ENCODE data around the gene MCF2L.
A peak's percentile ranks its signal among the peaks of the same experiment; 100 is the strongest.
"Not testable (repeated sequence)": the region's sequence is repeated elsewhere in the genome, so short reads cannot be mapped to it uniquely, and the experiment has no call there.

MCF2L gene

GRCh38 chr13:113018676-113019465, 49.9 kb downstream of the MCF2L start:
- DNase-seq = no peak

DNA sequence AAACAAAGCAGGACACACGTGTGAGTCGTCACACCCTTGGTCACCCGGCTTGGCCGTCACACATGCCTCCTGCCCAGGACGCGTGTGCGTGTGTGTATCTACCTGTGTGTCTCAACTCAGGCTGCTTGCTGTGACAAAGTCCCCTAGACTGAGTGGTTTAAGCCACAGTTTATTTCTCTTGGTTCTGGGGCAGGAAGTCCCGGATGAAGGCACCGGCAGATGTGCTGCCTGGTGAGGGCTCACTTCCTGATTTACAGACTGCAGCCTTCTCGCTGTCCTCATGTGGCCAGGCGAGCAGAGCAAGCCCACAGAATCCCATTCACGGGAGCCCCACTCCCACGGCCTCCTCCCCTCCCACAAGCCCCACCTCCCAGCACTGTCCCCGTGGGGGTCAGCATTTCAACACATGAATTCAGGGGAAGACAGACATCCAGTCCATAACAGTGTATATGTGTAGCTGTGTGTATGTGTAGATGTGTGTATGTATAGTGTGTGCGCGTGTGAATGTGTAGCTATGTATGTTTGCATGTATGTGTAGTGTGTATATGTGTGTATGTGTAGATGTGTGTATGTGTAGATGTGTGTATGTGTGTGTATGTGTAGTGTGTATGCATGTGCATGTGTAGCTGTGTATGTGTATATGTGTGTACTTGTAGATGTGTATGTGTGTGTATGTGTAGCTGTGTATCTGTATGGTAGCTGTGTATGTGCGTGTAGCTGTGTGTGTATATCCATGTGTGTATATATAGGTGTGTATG, 51.5 kb downstream of the MCF2L start:
- no peak for DNase-seq

DNA sequence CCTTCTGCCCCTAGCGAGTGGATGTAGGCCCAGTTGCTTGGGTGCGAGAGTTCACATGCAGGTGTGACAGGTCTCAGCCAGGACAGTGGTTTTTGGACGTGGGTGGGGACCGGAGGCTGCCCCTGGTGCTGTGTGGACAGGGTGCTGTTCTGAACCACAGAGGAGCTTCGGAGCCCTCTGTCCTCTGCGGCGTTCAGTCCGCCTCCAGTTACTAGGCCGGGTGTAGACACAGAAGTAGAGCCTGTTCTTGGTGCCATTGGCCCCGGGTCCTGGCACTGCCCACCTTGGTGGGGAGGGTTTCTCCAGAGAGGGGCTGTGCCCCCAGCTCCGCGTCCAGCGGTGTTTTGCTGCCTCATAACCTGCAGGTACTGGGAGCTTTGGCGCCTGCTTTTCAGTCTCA, 52.4 kb downstream of the MCF2L start:
- no peak for DNase-seq

DNA sequence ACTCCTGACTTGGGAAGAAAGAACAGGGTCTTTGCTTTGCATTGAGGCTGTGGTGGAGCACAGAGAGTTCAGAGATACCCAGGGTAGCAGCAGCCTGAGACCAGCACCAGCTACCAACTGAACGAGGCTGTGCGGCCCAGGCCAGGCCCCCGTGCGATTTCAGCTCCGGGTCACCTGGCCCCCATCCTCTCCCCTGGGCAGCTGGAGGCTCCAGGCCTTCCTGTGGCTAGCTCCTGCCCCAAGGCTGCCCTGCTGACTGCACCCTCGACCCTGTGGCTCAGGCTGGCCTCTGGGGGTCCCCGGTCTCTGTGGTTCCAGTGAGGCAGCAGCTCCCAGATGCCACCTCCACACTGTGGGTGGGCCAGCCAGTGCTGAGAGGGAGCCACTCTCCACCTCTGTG, 52.8 kb downstream of the MCF2L start:
- DNase-seq = no peak

- no peak for DNase-seq
These were observed 53.4 kb downstream of the MCF2L start for GRCh38 chr13:113022391-113022744.

DNA sequence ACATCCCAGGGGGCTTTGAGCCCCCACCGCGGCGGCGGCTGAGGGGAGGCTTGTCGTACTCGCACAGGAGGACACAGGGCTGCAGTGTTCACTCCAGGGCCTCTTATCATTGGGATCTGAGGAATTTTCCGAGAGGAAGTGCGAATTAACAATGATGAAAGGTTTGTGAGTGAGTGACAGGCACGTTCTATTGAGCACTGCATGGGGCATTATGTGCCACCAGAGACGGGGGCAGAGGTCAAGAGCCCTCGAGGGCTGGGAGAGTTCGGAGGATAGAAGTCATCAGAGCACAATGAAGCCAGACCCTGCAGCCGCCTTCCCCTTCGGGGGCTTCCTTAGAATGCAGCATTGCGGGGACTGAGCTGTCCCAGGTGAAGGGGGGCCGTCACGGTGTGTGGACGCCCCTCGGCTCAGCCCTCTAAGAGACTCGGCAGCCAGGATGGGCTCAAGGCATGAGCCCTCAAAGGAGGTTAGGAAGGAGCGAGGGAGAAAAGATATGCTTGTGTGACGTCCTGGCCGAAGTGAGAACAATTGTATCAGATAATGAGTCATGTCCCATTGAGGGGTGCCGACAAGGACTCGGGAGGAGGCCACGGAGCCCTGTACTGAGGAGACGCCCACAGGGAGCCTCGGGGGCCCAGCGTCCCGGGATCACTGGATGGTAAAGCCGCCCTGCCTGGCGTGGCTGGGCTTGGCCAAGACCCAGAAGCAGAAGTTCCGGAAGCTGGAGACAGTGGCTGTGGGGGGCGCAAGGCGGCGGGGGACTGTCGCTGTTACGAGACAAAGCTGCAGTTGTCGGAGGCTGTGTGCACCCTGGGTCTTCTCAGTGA, 53.9 kb downstream of the MCF2L start:
- DNase-seq = no peak

DNA sequence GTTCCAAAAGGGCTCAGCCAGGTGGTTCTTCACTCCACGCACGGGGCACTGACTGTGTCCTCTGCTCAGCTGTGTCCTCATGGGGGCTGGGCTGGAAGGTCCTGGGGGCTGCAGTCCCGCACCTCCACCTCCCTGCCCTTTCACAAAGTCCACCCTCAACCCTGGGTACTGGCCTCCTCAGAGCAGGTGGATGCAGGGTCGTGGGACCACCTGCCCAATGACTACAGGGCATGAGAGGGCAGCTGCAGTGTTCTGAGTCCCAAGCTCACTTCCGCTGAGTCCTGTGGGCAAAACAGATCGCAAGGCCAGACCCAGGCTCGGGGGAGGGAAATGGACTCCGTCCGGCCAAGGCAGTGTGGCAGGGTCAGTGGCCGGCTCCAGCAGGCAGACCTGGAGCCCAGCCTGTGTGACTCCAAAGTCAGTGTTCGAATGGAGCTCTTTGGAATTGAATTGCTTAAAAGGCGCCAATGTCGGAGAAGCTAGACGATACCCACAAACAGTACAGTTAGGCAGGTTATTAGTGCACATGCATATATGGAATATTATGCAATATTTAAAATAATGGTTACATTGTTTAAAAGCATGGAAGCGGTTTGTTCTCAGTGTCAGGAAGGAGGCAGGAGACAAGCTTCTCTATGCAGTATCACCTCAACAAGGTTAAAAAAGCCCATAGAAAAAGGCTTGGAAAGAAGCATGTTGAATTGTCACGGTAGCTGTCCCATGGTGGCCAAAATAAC, 54.8 kb downstream of the MCF2L start:
- DNase-seq = no peak

- no peak for DNase-seq
These were observed 55.5 kb downstream of the MCF2L start for GRCh38 chr13:113024466-113024865.

GRCh38 chr13:113026391-113026910, 57.4 kb downstream of the MCF2L start:
- no peak for DNase-seq

DNA sequence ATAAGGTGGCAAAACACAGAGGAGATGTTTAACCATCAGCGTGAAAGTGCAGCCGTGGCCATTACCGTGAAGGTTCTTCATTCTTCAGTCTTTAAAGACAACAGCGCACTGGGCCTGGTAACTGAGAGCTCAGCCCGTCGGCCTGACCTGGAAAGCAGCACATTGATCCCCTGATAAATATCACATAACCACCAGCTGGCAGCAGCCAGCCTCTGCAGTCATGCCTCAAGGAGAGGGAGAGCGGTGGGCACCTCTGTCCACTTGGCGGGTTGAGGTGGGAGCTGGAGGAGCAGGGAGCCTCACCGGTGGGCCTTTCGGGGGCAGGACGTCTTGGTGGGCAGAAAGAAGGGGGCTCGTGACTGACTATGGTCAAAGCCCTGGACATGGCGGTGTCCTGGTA, 58.1 kb downstream of the MCF2L start:
- no peak for DNase-seq

- no peak for DNase-seq
These were observed 58.6 kb downstream of the MCF2L start for GRCh38 chr13:113027566-113027965.

GRCh38 chr13:113028336-113029060, 59.5 kb downstream of the MCF2L start:
- DNase-seq = no peak

DNA sequence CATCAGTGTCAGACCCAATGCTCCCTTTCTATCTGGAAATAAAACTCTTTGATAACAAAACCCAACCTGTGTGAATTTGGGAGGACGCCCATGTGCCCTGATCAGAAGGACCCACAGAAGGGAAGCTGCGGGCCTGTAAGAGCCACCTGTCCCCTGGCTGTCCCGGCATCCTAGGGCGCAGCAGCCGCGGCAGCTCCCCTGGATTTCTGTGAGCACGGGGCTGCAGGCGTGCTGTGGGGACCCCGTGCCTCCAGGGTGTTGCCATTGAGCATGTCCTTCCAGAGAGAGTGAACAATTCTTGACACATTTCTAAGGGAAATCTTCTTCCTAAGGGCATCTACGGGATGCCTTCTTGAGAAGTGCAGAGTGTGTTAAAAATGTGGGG, 60.0 kb downstream of the MCF2L start:
- no peak for DNase-seq

DNA sequence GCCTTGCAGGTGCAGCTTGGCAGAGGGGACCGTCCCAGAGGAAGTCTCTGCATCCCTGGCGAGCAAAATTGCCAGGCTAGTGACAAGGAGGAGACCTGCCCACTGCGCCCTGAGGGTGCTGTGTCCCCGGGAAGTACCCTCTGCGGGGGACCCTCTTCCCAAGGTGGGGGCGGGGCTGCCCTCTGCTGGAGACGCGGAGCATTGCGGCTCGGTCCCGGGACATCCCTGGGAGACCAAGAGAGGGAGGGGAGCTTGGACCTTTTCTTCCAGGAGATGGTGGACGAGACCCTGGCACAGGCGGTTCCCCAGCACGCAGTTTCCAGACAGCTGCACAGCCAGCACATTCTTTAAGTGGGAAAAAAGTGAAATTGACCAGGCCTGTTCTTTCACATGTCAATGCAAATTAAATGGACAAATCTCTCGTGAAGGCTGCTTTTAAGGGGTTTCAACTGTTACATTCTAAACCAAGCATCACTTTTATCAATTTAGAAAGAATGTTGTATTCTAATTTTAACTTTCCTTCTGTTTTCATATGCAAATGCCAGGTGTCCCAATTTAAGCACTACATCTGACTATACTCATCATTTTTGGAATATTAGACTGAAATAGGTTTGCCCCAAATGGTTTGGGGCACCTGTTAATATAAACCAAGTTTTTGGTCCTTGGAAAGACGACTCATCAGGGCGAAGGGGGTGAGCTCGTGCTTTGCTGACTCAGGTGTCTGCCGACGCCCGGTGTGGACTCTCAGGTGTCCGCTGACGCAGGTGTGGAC, 60.7 kb downstream of the MCF2L start:
- peak; percentile 55 for DNase-seq

DNA sequence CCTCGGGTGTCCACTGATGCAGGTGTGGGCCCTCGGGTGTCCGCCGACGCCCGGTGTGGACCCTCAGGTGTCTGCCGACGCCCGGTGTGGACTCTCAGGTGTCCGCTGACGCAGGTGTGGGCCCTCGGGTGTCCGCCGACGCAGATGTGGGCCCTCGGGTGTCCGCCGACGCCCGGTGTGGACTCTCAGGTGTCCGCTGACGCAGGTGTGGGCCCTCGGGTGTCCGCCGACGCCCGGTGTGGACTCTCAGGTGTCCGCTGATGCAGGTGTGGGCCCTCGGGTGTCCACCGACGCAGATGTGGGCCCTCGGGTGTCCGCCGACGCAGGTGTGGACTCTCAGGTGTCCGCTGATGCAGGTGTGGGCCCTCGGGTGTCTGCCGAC, 61.2 kb downstream of the MCF2L start:
- DNase-seq = not testable (repeated sequence)

DNA sequence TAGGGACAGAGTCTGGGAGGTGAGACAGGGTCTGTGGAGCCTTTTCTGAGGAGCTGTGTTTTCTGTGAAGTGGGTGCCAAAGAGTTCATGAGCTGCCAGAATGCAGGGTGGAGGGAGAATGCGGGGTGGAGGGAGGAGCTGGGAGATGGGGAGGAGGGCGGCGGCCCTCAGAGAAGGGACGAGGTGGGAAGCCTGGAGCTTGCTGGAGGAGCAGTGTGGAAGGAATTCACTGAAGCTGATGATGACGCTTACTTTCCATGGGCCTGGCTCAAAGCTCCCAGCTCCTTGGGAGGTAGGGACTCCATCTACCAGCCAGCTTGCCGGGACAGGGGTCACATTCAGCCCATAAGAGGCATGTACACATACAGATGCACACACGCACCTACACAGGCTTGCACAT, 62.5 kb downstream of the MCF2L start:
- no peak for DNase-seq

- DNase-seq = no peak
These were observed 63.3 kb downstream of the MCF2L start for GRCh38 chr13:113032291-113032690.

- DNase-seq = no peak
These were observed 64.2 kb downstream of the MCF2L start for GRCh38 chr13:113033054-113033850.

DNA sequence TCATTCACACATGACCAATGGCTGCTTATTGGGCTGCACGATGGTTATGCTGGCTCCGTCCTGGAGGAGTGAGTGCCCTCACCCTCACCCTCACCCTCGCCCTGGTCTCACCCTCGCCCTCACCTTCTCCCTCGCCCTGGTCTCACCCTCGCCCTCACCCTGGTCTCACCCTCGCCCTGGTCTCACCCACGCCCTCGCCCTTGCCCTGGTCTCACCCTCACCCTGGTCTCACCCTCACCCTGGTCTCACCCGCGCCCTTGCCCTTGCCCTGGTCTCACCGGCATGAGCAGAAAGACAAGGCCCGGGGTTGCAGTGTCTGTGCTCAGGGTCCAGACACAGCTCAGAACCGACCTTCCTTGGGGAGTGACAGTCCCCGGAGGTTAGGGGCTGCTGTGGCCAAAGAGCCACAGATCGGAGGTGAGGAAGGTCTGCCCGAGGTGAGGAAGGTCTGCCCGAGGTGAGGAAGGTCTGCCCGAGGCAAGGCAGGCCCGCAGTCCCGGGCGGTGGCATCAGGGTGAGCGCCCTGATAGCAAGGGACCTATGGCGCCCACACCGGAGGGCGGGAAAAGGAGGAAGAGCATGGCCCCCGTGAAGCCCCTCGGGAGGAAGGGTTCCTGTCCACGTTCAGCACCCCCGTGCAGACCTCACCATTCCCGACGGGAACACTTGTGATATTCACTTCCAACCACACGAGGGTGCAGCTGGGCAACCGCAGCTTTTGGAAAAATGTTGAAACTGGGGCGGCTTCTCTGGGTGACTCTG, 65.6 kb downstream of the MCF2L start:
- DNase-seq = no peak

All from NCI-H345 (cell line).